OCI-LY1 (cell line): Measurements from ENCODE around the gene CELA2B.

ENCODE experiments used
- H2AFZ ChIP-seq: fragments of 200-600 bp; sonication (generic), shearing (Covaris generic); 2 replicates; pipeline ENCODE4 v1.6.0; 2014; ENCODE audit warnings: antibody characterized with exemption, mild to moderate bottlenecking, low read length
- H3F3A ChIP-seq: fragments of 200-600 bp; sonication (generic), shearing (Covaris generic); 2 replicates; pipeline ENCODE4 v1.6.0; 2014; ENCODE audit warnings: mild to moderate bottlenecking, antibody characterized with exemption, low read length, moderate library complexity; ENCODE audit not compliant: insufficient read depth
- H3K27ac ChIP-seq: fragments of 200-600 bp; sonication (generic); 2 replicates; pipeline ENCODE4 v1.5.1; 2014; ENCODE audit warnings: low read length, mixed run types, mild to moderate bottlenecking, low read depth; ENCODE audit not compliant: poor library complexity, severe bottlenecking
- H3K27me3 ChIP-seq: fragments of 200-600 bp; sonication (generic); 2 replicates; pipeline ENCODE4 v1.6.0; 2014; ENCODE audit warnings: antibody characterized with exemption, mild to moderate bottlenecking, low read length, moderate library complexity; ENCODE audit not compliant: insufficient read depth
- H3K36me3 ChIP-seq: fragments of 200-600 bp; sonication (generic); 2 replicates; pipeline ENCODE4 v1.6.1; 2014; ENCODE audit warnings: mild to moderate bottlenecking, antibody characterized with exemption, low read length, moderate library complexity, mixed read lengths; ENCODE audit not compliant: insufficient read depth
- H3K4me1 ChIP-seq: fragments of 200-600 bp; sonication (generic); 2 replicates; pipeline ENCODE4 v1.5.1; 2014; ENCODE audit warnings: mild to moderate bottlenecking, low read length, moderate library complexity; ENCODE audit not compliant: insufficient read depth, severe bottlenecking
- H3K4me2 ChIP-seq: fragments of 200-600 bp; sonication (generic), shearing (Covaris generic); 2 replicates; pipeline ENCODE4 v1.6.1; 2014; ENCODE audit warnings: low read length
- H3K4me3 ChIP-seq: fragments of 200-600 bp; sonication (generic); 2 replicates; pipeline ENCODE4 v1.5.1; 2014; ENCODE audit warnings: low read length, low read depth, mild to moderate bottlenecking, mixed read lengths; ENCODE audit not compliant: poor library complexity, severe bottlenecking
- H3K79me2 ChIP-seq: fragments of 200-600 bp; shearing (Covaris generic); 2 replicates; pipeline ENCODE4 v1.6.1; 2016; ENCODE audit warnings: mixed run types, low read length, mixed read lengths; ENCODE audit not compliant: insufficient read depth
- H3K9ac ChIP-seq: fragments of 200-600 bp; sonication (generic), shearing (Covaris generic); 2 replicates; pipeline ENCODE4 v1.6.1; 2014; ENCODE audit warnings: mild to moderate bottlenecking, low read length, mixed read lengths
- H3K9me2 ChIP-seq: fragments of 200-600 bp; sonication (generic), shearing (Covaris generic); 2 replicates; pipeline ENCODE4 v1.6.1; 2014; ENCODE audit warnings: low read depth, mild to moderate bottlenecking, low read length, mixed read lengths
- H3K9me3 ChIP-seq: fragments of 200-600 bp; shearing (Covaris generic); 2 replicates; pipeline ENCODE4 v1.6.1; 2014; ENCODE audit warnings: low read length, mixed read lengths
- H4K20me1 ChIP-seq: fragments of 200-600 bp; sonication (generic), shearing (Covaris generic); 2 replicates; pipeline ENCODE4 v1.6.0; 2016; ENCODE audit warnings: mild to moderate bottlenecking, low read length; ENCODE audit not compliant: insufficient read depth
- CTCF ChIP-seq: fragments of 200-600 bp; sonication (generic), shearing (Covaris generic); IDR thresholded peaks from 2 replicates; pipeline ENCODE4 v1.5.1; 2017; ENCODE audit warnings: mild to moderate bottlenecking, antibody characterized with exemption, low read length, moderate library complexity, mixed read lengths
- EZH2 ChIP-seq: fragments of 200-600 bp; sonication (generic), shearing (Covaris generic); IDR thresholded peaks from 2 replicates; pipeline ENCODE4 v1.8.0; 2017; ENCODE audit warnings: borderline replicate concordance, mixed run types, mild to moderate bottlenecking, antibody characterized with exemption, low read length, moderate library complexity, mixed read lengths

Gene CELA2B

GRCh38 chr1:15442759-15443158 lies 33.1 kb upstream of the CELA2B start:
- Histone ChIP-seq H3K36me3 (no peaks in the 10 kb centered on the region), H3K4me3 (no peak overlapping the region), H3K9ac (no peak overlapping the region), H2AFZ (no peak overlapping the region), H3K27ac (no peak overlapping the region), H3K27me3 (no peaks in the 10 kb centered on the region; the same call in 1 of the 2 replicates), H3K79me2 (no peaks in the 10 kb centered on the region), H4K20me1 (no peaks in the 10 kb centered on the region), H3F3A (no peaks in the 10 kb centered on the region), H3K4me1 (no peaks in the 10 kb centered on the region), H3K4me2 (no peak overlapping the region), H3K9me2 (no peaks in the 10 kb centered on the region), H3K9me3 (no peaks in the 10 kb centered on the region)
- no peak for TF ChIP-seq EZH2
- TF ChIP-seq CTCF = no peak

- Histone ChIP-seq H3K27ac (no peak overlapping the region), H3K4me2 (no peak overlapping the region), H3K9ac (no peak overlapping the region), H4K20me1 (no peaks in the 10 kb centered on the region), H3K9me3 (no peaks in the 10 kb centered on the region), H3K36me3 (no peaks in the 10 kb centered on the region), H3K4me1 (no peaks in the 10 kb centered on the region), H3F3A (no peaks in the 10 kb centered on the region), H3K9me2 (no peaks in the 10 kb centered on the region), H3K79me2 (no peaks in the 10 kb centered on the region), H3K27me3 (no peaks in the 10 kb centered on the region; the same call in 1 of the 2 replicates), H2AFZ (no peak overlapping the region), H3K4me3 (no peak overlapping the region)
- TF ChIP-seq EZH2 = no peak
- no peak for TF ChIP-seq CTCF
These were observed 32.6 kb upstream of the CELA2B start for GRCh38 chr1:15443281-15443680.

GRCh38 chr1:15444468-15445389 lies 31.2 kb upstream of the CELA2B start:
- no peak overlapping the region for H3K9ac ChIP-seq
- no peaks in the 10 kb centered on the region for H3K36me3 ChIP-seq
- H3K4me1 ChIP-seq = no peaks in the 10 kb centered on the region
- H3K27ac ChIP-seq = no peak overlapping the region
- no peak overlapping the region for H3K4me3 ChIP-seq
- no peak overlapping the region for H2AFZ ChIP-seq
- TF ChIP-seq EZH2 = no peak
- H3K9me2 ChIP-seq = no peaks in the 10 kb centered on the region
- no peaks in the 10 kb centered on the region for H4K20me1 ChIP-seq
- H3K9me3 ChIP-seq = no peaks in the 10 kb centered on the region
- no peaks in the 10 kb centered on the region for H3F3A ChIP-seq
- no peaks in the 10 kb centered on the region for H3K27me3 ChIP-seq
- no peak overlapping the region for H3K4me2 ChIP-seq
- H3K79me2 ChIP-seq = no peaks in the 10 kb centered on the region
